GM18505 (cell line): ENCODE measurements around the gene EPHB1.

Experiments
- ATAC-seq: cut with Tn5 transposase; IDR thresholded peaks from one replicate; pipeline ENCODE4 v1.9.1; 2021; ENCODE audit not compliant: unreplicated experiment
- POLR2A ChIP-seq: IDR thresholded peaks from 4 replicates; pipeline ENCODE4 v1.6.1; 2011; ENCODE audit warnings: borderline replicate concordance; ENCODE audit not compliant: insufficient read depth, insufficient read length; ENCODE audit errors: extremely low read depth

The EPHB1 gene

GRCh38 chr3:134857356-134857755 lies 62.3 kb downstream of the EPHB1 start:
- no peak for ATAC-seq
- TF ChIP-seq POLR2A: no peak

GRCh38 chr3:134857776-134858362 lies 62.8 kb downstream of the EPHB1 start:
- no peak for TF ChIP-seq POLR2A
- ATAC-seq: no peak

GRCh38 chr3:134858441-134859035 lies 63.5 kb downstream of the EPHB1 start:
- no peak for TF ChIP-seq POLR2A
- no peak for ATAC-seq

DNA sequence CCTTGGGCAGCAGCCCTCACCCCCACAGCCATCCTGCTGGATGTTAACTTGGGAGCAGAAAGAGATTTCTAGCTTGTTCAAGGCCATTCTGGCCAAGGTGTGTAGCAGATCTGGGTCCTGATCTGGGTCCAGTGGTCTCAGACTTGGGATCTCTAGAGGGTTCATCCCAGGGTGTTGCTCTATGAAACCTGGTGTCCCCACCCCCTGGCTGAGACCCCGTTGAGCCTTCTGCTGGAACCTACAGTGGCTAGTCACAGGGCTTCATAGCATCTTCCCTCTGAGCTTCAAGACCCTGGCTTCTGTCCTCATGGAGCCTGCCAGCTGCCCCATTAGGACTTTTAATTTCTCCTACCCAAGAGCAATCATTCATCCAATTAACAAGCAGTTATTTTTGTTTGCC lies 64.3 kb downstream of the EPHB1 start:
- ATAC-seq: no peak
- no peak for TF ChIP-seq POLR2A

DNA sequence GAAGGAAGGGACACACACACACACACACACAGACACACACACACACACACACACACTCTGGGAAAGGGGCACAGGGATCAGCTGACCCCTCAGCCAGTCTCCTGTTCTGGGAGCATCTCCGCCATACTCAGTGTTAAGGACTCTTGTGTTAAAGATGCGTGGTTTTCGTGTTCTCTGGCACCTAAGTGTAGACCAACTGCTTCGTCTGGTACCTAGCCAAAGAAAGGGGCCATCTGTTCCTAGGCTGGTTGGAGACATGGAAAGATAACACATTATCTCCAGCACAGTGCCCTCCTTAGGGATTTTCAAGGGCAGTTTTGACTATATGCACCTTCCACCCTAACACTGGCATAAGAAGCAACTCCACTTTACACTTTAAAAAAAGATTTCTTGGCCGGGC lies 65.1 kb downstream of the EPHB1 start:
- ATAC-seq: no peak
- TF ChIP-seq POLR2A: no peak

DNA sequence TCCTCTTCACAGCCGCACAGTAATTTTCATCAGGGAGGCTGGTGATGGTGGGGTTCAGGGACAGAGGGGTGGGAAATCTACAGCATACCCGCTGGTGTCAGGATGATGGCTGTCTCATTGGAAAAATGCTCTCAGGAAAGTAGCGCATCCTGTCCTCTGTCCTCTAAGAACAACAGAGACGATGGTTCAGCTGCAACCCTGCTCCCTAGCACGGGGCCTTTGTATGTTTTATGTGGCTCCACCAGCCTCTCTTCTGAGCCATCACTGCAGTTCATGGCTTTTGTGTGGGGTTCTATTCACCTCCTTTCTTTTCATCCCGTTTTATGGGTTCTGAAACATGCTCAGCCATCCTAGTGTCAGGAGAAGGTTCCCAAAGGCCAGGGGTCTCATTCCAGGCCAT lies 68.9 kb downstream of the EPHB1 start:
- TF ChIP-seq POLR2A: no peak
- no peak for ATAC-seq

GRCh38 chr3:134864636-134865035 lies 69.6 kb downstream of the EPHB1 start:
- no peak for TF ChIP-seq POLR2A
- no peak for ATAC-seq

DNA sequence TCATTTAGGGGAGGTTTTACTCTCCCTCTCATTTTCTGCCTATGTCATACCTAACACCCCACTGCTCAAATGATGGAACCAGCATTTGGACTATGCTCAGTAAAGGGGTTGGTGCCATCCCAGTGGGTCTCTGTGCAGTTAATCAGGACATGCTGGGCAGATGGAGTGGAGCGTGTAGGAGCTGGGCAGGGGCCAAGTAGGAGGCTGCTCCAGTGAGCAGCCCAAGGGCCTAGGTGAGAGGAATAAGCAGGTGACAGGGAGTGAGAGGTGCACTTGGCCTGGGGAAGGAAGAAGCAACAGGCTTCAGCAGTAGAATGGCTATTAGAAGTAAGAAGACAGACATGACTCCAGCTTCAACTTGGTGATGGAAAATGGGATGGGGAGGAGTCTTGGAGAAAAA lies 72.2 kb downstream of the EPHB1 start:
- ATAC-seq: no peak
- no peak for TF ChIP-seq POLR2A

DNA sequence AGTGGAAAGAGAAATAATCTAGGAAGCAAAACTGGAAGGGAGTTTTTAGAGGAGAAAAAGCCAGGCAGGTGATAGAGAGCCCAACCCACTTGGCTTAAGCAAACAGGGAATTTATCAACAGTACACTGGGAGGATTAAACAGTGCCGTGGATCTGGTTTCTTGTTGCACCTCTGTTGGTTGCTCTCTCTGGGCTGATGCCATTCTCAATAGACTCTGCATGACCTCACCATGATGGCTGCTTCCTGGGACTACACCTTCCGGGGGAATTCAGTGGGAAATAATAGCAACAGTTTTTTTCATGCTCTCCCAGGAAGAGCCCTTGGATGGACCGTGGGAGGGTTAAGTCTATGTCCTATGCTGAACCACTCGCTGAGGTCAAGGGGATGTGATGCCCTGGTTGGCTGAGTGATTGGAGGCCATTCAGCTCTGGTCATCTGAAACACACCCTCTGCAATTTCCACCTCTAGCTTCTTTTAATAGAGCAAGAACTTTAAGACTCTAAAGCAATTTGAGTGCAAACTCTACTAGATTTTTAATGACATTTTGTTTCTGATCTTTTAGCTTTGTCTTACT lies 74.2 kb downstream of the EPHB1 start:
- no peak for ATAC-seq
- no peak for TF ChIP-seq POLR2A

DNA sequence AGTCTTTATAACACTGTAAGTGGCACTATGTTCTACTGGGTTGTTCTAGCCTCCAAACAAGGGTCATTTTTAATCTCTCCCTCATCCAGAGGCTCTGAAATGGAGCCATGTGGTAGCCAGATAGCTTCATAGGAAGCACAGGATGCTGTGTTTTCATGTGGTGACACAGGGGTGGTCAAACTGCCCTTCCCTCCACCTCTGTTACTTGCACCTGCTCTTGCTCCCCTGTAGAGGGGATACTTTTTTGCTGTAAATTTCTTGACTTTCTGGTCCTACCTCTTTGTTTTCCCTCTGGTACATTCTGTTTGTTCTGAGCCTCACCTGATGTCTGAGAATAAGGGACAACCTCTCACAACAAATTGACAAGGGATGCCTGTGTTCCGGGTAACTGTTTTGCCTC lies 76.8 kb downstream of the EPHB1 start:
- no peak for ATAC-seq
- TF ChIP-seq POLR2A: no peak

GRCh38 chr3:134872440-134873388 lies 77.7 kb downstream of the EPHB1 start:
- ATAC-seq: no peak
- no peak for TF ChIP-seq POLR2A

DNA sequence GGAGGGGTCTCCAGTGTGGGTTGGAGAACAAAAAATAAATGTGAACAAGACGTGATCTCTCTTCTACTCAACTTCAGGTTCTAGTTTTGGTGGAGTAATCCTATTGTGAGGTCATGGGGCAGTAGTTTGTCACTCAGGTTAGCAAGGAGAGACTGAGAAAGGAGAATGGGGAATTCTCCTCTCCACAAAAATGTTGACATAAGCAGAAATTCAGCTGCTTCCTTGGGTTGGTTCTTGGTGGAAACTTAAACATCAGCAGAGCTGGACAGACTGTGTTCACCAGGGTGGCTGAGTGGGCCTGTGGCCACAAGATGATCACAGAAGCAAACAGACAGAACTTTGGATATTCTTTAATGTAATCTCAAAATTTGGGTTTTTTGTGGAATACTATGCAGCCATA lies 78.7 kb downstream of the EPHB1 start:
- ATAC-seq: no peak
- TF ChIP-seq POLR2A: no peak

DNA sequence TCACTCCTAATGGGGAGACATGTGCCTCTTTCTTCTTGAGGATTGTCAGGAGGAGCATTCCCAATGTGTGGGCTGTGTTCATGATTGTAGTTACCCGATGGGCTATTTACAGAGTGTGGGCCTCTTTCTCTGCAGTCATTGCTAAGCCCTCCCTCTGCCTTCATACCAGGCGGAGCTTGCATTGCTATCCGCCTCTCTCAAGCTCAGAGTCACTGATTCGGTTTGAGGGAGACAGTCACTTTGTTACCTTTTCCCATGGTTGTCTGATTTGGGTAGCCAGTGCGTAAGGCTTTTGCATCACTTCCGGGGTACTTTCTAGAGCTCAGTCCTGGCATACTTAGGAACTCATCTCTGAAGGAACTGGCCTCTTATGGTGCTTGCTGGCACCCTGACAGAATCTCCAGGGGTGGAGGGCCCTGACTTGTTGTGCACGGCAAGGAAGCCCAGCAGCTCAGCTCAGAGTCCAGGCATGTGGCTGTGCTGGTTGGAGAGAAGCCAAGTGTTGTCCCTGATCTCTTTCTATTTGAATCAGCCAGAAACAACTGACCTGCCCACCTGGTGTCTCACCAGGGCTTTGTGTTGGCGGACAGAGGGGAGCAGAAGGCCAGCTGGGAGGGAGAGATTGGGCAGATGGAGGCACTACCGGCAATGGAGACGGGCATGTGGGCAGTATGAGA lies 79.8 kb downstream of the EPHB1 start:
- no peak for TF ChIP-seq POLR2A
- ATAC-seq: no peak
